ENCODE results near the gene OR51E1.

Gene OR51E1

DNA sequence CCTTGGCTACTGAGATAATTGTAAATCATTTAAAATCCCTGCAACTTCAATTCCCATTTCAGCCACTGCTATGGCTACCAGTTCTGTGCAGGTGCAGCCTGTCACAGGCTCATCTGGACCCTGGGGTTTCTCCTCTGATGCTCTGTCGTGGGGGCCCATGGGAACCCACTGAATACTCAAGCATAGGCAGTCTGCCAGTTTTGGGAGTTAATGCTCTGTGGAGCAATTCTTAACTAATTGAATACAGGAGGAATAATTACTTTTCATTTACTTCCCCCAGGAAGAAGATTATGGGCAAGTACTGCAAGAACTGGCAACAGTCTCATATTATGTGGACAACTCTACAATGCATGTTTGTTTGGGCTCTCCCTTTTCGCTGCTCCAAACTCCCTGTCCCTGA is 28.0 kb downstream of the OR51E1 start:
- no peak overlapping the region for H3K4me3 ChIP-seq (ENCODE audit: low read length)
- TF ChIP-seq, protein P1, sequence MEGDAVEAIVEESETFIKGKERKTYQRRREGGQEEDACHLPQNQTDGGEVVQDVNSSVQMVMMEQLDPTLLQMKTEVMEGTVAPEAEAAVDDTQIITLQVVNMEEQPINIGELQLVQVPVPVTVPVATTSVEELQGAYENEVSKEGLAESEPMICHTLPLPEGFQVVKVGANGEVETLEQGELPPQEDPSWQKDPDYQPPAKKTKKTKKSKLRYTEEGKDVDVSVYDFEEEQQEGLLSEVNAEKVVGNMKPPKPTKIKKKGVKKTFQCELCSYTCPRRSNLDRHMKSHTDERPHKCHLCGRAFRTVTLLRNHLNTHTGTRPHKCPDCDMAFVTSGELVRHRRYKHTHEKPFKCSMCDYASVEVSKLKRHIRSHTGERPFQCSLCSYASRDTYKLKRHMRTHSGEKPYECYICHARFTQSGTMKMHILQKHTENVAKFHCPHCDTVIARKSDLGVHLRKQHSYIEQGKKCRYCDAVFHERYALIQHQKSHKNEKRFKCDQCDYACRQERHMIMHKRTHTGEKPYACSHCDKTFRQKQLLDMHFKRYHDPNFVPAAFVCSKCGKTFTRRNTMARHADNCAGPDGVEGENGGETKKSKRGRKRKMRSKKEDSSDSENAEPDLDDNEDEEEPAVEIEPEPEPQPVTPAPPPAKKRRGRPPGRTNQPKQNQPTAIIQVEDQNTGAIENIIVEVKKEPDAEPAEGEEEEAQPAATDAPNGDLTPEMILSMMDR (conservative IDR thresholded peaks at IDR 0.05; ENCODE audit: low read length) = no peak
- no peak for DNase-seq (ENCODE audit: low read depth)

DNA sequence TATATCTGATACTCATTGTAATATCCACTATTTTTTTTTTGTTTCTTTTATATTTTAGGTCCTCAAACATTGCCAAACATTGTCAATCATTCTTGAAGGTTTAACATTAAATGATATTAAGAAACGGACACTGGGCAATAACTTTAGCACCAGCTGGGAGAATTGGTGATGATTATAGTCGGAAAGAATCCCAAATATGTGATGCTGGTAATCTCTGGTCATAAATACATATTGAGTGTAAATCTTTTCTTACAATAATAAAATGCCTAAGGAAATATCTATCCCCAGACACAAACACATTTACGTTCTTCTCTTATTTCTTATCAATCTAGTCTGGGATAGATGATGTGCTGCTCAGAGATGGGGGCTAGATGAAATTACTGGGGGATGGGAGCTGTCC is 28.7 kb downstream of the OR51E1 start:
- DNase-seq (ENCODE audit: low read depth) = no peak
- no peak overlapping the region for H3K4me3 ChIP-seq (ENCODE audit: low read length)
- TF ChIP-seq, protein P1 (conservative IDR thresholded peaks at IDR 0.05; ENCODE audit: low read length) = no peak

DNA sequence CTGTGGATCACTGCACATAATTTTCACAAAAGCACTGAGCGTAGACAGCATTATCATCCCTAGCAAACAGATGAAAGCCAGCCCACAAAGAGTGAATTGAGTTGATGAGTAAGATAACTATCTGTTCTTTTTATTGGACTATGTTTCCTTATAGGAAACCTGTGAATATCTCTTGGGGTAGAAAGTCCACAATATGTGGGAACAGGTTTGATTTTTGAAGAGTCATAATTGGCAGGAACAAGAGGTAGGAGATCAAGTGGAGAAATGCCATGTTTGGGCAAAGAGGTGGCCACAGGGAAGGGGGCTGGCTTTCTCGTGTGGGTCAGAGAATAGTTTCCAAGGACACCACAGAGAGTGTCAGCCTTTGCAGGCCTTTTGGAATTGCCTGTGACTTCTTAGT is 30.0 kb downstream of the OR51E1 start:
- H3K4me3 ChIP-seq (ENCODE audit: low read length) = no peak overlapping the region
- TF ChIP-seq, protein P1 (conservative IDR thresholded peaks at IDR 0.05; ENCODE audit: low read length) = no peak
- no peak for DNase-seq (ENCODE audit: low read depth)

DNA sequence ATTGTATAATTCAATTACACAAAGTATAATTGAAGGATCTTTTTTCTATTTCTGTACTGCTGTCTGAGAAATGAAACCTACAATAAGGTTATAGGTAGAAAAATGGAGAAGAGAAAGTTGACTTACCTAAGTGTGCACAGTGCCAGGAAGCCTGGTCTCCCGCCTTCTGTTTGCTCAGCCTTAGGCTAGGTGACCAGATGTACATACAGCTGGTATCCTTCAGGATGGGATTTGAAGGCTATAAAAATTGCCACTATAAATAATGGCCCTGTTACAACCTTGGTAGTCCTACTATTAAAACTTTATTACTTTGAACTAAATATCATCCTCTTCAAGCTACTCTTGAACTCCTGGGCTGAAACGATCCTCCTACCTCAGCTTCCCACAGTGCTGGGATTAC is 34.2 kb downstream of the OR51E1 start:
- TF ChIP-seq, protein P1 (conservative IDR thresholded peaks at IDR 0.05; ENCODE audit: low read length) = no peak
- H3K4me3 ChIP-seq (ENCODE audit: low read length) = no peak overlapping the region
- DNase-seq (ENCODE audit: low read depth) = no peak

DNA sequence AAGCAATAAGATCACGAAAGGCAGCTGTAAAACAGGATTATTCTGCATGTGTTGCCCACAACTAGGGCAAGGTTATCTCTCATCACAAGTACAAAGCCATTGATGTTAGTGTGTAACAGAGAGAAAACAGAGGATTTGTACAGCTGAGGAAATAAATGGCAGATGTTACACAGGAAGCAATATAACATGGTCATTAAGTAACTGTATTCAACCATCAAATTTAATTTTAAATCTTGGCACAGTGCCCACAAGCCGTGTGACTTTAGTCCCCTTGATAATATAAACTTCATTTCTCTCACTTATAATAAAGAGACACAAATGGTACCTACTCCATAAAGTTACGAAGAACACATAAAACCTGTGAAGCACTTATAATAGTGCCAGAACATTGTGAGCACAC is 36.6 kb downstream of the OR51E1 start:
- no peak overlapping the region for H3K4me3 ChIP-seq (ENCODE audit: low read length)
- TF ChIP-seq, protein P1 (conservative IDR thresholded peaks at IDR 0.05; ENCODE audit: low read length) = no peak
- no peak for DNase-seq (ENCODE audit: low read depth)

DNA sequence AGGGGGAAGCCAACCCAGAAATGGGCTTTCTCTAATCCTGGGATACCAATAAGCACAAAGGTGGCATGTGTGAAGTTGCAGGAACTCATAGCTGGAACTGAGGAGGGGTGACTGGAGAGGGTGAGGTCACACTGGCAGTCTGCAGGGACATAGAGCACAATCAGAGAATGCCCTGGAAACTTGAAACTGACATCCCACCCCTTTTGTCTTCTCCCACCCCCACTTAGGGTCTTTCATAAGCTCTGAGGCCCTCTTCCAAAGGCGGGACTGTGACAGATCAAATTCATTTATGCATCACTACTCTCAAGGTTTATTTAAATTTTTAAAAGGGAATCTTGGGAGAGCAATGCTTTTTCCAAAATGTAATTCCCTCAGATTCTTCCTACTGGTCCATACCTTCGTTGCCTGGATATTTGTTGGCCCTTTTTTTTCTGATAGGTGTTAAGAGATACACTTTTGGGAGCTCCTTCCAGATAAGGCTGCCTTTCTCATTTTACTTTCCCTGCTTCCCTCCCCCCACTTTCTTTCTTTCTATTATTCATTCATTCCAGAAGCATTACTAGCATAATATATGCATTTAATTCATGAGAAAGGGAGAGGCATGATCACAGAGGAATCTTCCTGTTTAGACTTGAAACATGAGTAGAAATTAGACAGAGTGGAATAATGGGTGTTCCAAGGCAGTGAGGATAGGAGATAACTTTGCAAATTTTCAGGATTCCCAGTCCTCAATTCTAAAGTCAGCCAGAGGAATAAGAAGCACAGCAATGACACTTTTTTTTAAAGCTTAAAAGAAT is 39.0 kb downstream of the OR51E1 start:
- DNase-seq (ENCODE audit: low read depth) = no peak
- TF ChIP-seq, protein P1 (conservative IDR thresholded peaks at IDR 0.05; ENCODE audit: low read length) = no peak
- no peak overlapping the region for H3K4me3 ChIP-seq (ENCODE audit: low read length)

DNA sequence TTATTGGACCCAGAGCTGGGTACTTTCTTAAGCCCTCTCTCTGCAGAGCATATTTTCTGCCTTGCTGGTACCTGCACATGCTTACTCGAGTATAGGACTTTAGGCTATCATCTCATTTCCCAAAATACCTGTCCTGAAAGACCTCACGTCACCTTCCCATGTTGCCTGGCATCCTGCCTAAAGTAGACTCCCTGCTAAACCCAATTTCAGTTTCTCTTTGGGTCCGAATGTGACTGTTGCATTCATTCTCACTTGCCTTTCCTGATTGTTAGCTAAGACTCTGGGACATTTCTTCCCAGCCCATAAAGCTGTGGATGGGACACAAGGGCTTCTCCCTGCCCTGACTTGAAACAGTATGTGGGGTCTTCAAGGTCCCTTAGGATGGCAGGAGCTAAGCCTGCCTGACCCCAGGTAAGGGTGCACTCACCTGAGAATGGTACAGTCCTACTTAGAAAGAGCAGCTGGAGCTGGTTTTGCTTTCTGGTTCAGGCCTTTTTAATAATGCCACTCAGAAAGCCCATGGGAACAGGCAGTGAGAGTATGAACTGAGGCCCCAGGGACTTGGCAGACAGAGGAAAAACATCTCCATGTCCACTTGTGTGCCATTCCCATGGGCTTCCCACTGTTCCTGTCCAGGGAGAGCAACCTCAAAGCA is 41.0 kb downstream of the OR51E1 start:
- TF ChIP-seq, protein P1 (conservative IDR thresholded peaks at IDR 0.05; ENCODE audit: low read length) = no peak
- H3K4me3 ChIP-seq (ENCODE audit: low read length) = no peak overlapping the region
- no peak for DNase-seq (ENCODE audit: low read depth)

Data from AG10803 (cell line).